ENCODE data around the gene CFTR.
"Not testable (repeated sequence)": the region's sequence is repeated elsewhere in the genome, so short reads cannot be mapped to it uniquely, and the experiment has no call there.

CFTR gene

DNA sequence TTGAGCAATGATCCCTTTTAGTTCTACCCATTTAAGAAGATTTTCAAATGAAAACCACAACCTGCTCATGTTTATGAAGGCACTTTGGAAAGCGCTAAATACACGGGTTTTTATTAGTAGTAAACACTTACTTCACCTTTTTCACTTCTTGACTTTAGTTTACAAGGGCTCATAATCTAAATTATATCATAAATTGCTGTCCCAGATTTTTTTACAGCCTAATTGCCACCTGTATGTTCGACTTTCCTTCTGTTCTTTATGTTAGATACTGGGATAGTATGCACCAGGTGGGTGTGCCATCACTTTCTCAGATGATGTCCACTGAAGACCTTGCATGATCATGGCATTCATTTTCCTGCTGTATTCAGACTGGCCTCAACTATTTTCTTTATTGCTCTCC is 22.5 kb downstream of the CFTR start:
- no peak for DNase-seq

DNA sequence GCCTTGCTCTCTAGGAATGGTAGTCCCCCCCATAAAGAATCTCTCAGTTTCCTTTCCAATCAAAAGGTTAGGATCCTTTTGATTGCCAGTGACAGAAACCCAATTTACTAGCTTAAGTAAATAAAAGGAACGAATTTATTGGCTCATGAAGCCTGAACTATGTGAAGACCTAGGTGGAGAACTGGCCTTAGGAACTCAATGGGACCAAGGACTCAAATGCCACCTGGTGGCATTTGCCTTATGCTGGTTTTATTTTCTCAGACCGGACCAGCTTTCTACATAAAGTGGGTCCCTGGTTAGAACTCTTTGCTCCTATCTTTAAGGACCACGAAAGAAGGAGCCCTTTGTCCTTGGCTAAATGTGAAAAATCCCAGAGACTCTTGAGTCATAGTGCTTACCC is 25.4 kb downstream of the CFTR start:
- DNase-seq: no peak

DNA sequence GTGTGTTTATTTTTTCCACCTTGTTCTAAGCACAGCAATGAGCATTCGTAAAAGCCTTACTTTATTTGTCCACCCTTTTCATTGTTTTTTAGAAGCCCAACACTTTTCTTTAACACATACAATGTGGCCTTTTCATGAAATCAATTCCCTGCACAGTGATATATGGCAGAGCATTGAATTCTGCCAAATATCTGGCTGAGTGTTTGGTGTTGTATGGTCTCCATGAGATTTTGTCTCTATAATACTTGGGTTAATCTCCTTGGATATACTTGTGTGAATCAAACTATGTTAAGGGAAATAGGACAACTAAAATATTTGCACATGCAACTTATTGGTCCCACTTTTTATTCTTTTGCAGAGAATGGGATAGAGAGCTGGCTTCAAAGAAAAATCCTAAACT is 28.9 kb downstream of the CFTR start:
- DNase-seq: no peak

DNA sequence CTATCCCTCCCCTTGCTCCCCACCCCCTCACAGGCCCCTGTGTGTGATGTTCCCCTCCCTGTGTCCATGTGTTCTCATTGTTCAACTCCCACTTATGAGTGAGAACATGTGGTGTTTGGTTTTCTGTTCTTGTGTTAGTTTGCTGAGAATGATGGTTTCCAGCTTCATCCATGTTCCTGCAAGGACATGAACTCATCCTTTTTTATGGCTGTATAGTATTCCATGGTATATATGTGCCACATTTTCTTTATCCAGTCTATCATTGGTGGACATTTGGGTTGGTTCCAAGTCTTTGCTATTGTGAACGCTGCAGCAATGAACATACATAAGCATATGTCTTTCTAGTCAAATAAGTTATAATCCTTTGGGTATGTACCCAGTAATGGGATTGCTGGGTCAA is 37.4 kb downstream of the CFTR start:
- DNase-seq: not testable (repeated sequence)

DNA sequence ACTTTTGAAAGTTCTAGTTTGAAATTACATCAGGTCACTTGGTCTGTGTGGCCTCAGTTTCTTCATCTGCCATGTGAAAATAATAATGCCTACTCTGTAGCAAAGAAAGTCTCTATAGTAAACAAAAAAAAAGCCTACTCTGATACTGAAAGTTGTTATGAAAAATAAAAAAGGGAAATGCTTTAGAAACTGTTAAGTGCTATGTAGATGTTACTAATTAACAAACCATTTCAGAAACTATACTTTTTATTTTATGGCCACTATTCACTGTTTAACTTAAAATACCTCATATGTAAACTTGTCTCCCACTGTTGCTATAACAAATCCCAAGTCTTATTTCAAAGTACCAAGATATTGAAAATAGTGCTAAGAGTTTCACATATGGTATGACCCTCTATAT is 50.6 kb downstream of the CFTR start:
- no peak for DNase-seq

DNA sequence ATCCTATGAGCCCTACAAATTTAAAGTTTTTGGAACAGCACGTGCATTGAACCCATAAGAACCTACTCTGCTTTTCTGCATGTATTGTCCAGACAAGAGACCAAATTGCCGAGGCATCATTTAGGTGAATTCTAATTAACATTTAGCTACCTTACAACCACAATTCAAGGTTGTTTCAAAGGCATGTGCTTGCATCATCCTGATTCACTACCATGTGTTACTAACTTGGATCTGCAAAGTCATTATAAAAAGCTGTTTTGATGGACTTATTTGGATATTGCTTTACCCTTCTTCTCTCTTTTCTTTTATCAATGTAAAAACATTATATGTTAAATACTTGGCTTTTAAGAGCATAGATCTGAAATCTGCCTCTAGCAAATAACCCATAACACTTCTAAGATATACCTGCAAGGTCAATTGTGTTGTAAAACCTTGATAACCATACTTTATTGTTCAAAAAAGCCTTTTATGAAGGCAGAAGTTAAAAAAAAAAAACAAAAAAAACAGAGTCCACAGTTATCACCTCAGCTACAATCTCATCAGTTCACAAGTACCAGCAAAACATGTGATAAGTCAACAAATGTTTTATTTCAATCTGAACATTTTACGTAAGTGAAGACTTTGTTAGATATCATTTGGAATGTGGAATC is 51.9 kb downstream of the CFTR start:
- DNase-seq: no peak

DNA sequence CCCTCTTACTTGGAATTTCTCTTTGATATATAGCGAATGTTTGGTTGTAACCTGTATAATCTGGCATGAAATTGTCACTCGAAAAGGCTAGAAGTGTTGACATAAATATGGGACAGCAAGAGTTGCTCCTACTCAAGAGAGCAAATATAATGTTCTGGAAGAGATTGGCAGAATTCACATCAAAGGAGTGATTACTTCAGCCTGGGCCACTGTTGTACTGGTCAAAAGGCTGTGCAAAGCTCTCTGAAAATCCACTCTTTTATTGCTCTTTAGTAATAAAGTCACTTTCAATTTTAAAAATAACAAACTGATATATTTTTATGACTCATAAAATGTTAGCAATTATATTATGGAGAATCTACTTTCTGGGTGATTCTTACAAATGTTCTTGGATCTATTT is 58.2 kb downstream of the CFTR start:
- no peak for DNase-seq

DNA sequence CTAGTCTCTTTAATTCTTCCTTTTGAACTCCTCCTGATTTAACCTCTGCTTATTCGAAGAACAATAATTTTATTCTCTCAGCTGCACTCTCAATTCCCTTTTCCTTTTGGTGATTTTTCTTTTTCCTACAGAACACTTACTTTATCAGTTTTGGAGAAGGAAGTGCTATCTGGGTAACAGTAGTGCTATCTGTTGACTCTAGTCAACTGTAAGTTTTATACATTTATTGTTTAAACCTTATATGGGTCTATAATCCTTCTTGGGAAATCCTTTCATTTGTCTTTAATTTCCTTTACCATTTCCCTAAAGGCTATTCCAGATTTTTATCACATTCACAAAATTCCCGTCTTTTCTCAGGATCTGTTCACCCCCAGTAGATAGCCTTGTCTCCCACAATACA is 64.2 kb downstream of the CFTR start:
- no peak for DNase-seq

DNA sequence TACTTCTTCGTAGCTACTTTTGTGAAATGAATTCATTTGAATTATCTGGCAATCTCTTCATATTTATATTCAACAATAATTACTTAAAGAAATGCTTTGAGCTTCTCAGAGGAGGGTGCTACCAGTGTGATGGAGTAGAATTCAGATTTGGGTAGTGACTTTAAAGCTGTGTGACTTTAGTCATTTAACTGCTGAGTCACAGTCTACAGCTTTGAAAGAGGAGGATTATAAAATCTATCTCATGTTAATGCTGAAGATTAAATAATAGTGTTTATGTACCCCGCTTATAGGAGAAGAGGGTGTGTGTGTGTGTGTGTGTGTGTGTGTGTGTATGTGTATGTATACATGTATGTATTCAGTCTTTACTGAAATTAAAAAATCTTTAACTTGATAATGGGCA is 68.2 kb downstream of the CFTR start:
- no peak for DNase-seq

DNA sequence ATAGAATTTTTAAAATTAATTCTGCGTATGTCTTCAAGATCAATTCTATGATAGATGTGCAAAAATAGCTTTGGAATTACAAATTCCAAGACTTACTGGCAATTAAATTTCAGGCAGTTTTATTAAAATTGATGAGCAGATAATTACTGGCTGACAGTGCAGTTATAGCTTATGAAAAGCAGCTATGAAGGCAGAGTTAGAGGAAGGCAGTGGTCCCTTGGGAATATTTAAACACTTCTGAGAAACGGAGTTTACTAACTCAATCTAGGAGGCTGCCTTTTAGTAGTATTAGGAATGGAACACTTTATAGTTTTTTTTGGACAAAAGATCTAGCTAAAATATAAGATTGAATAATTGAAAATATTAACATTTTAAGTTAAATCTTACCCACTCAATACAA is 70.8 kb downstream of the CFTR start:
- DNase-seq: no peak

DNA sequence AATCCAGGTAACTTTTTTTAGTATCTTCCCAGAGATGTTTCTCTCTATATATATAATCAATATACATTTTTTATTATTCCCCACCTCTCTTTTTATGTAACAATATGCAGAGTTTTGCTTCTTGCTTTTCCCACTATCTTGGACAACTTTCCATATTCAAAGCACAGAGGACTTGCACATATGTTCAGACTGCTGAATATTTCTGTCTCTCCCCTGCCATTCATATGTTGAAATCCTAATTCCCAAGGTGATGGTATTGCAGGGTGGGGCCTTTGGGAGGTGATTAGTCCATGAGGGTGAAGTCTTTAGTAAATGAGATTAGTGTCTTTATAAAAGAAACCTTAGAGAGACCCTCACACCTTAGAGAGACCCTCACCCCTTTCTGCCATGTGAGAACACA is 72.8 kb downstream of the CFTR start:
- DNase-seq: no peak

DNA sequence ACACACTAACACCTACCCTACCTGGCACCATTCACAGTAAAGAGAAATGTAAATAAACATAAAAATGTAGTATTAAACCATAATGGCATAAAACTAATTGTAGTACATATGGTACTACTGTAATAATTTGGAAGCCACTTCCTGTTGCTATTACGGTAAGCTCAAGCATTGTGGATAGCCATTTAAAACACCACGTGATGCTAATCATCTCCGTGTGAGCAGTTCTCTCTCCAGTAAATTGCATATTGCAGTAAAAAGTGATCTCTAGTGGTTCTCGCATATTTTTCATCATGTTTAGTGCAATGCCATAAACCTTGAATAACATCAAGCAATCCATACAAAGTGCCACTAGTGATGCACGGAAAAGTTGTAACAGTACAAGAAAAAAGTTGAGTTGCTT is 75.4 kb downstream of the CFTR start:
- no peak for DNase-seq

DNA sequence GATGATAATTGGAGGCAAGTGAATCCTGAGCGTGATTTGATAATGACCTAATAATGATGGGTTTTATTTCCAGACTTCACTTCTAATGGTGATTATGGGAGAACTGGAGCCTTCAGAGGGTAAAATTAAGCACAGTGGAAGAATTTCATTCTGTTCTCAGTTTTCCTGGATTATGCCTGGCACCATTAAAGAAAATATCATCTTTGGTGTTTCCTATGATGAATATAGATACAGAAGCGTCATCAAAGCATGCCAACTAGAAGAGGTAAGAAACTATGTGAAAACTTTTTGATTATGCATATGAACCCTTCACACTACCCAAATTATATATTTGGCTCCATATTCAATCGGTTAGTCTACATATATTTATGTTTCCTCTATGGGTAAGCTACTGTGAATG is 79.6 kb downstream of the CFTR start:
- no peak for DNase-seq

DNA sequence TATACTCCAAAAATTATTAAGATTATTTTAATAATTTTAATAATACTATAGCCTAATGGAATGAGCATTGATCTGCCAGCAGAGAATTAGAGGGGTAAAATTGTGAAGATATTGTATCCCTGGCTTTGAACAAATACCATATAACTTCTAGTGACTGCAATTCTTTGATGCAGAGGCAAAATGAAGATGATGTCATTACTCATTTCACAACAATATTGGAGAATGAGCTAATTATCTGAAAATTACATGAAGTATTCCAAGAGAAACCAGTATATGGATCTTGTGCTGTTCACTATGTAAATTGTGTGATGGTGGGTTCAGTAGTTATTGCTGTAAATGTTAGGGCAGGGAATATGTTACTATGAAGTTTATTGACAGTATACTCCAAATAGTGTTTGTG is 80.2 kb downstream of the CFTR start:
- no peak for DNase-seq

DNA sequence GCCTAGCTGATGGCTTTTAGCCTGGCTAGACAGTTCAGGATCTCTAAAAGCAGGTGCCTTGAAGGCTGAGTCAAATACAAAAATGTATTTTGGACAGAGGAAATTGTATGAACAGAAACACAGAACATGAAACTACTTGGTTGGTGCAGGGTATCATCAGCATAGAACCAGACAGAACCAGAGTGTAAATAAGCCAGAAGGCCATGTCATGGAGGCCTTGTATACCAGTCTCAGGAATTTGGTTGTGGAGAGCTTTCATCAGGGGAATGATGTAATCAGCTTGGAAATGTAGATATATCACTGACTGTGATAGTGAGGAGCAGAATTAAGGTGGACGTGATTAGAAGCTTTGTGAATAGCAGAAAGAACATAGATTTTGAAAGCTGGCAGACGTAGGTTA is 82.9 kb downstream of the CFTR start:
- no peak for DNase-seq

DNA sequence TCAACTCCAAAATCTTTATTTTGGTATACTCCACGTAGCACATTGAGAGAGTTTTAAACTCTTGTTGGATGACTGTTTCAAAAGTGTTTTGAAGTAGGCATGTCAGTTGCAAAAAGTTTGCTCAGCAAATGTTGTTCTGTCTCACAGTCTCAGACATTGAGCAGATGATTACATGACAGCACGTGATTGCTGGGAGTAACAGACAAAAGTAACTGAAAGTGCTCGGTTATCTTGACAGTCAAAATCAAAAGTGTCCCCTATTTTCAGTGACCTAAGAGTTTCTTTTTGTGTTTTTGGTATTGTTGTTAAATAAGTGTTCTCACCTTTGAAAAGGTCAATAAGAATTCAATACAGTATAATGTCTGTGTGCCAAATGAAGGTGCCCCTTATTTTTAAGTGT is 84.3 kb downstream of the CFTR start:
- DNase-seq: no peak

DNA sequence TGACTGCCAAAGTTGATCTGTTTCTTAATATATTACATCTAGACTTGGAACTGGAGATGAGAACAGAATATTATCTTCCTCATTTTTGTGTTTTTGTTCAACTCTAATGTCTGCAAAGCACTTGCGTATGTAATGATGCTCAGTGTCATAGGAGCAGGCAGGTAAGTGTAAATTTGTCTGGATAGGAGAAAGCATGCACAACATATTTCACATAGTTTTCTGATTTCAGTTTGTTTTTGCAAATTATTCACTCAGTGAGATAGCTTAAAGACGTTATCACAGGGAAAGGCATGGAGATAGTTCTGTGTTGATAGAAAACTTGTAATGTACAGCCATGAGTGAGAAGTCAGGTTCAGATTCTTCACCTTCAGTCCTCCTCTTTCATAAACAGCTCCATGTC is 84.8 kb downstream of the CFTR start:
- no peak for DNase-seq

DNA sequence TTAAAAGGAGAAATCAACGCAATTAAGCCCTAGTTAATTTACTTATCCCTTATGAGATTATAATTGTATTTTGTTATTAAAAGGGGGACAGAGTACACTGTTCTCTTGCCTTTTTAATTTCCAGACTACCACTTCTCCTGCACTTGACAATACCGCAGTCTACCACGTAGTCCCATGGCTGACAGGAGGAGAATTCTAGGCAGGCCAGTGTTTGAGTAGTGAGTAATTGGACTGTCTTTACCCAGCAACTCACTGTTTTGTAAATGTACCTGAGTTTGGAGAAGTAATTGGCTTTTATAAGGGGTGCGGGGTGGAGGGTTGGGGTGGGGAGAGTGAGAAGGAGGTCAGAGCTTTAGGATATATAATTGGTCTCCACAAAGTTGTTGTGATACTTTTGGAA is 85.4 kb downstream of the CFTR start:
- DNase-seq: no peak

DNA sequence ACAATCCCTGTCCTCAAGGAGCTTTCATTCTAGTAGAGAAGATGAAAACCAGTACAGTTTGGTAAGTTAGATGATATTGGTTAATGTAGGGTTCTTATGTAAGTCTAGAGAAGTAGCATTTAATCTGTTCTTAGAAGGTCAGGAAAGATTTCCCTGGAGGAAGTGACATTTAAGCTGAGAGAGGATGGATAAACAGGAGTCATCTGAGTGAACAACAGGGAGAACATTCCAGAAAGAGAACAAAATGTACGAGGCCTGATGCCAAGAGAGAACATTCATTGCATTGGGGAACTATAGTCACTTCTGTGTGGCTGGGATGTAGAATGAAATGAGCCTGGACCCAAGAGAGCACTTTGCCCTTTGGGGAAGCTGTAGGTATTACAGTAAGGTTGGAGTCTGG is 88.0 kb downstream of the CFTR start:
- DNase-seq: no peak

DNA sequence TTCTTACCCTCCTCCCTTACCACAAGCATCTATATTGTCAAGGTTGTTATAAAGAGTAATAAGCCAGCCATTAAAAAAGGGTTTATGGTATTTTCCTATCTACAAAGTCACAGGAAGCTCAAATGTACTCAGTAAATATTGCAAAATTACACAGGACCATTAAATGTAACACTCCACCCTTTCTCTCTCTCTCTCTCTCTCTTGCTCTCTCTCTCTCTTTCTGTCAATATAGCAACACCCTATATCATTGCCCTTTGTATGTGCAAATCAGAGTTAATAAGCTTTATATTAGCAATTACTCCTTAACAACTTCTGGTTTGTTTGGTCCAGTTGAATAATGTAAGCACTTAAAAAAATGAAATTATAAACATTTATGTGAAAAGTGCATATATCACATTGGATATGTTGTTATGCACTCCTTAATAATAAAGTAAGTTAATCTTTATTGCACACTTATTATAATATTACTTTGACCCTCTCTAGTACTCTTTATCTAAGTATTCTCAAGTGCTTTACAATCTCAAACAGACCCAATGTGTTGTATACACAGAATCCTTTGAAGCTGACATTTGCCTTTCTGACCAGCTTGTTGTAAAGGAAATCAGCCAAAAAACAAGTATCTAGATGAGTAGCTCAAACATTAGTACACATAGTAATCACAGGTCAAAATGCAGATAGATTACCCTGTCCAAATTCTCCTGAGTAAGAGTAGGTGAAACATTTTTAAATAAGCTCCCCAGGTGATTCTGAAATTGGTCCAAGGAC is 93.2 kb downstream of the CFTR start:
- DNase-seq: no peak

DNA sequence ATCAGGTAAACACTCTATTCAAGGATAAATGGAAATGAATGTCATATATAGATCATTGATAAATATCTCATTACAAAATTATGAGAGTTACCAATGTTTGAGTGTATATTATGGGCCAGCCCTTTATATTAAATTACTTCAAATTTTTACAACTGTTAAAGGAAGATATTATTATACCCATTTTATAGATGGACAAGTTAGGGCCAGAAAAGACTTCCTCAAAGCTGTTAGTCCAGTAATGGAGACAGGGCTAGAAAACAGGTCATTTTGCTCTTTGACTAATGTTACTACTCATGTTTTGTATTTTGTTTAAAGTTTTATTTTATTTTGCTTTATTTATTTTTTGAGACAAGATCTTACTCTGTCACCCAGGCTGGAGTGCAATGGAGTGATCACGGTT is 101.6 kb downstream of the CFTR start:
- DNase-seq: no peak

DNA sequence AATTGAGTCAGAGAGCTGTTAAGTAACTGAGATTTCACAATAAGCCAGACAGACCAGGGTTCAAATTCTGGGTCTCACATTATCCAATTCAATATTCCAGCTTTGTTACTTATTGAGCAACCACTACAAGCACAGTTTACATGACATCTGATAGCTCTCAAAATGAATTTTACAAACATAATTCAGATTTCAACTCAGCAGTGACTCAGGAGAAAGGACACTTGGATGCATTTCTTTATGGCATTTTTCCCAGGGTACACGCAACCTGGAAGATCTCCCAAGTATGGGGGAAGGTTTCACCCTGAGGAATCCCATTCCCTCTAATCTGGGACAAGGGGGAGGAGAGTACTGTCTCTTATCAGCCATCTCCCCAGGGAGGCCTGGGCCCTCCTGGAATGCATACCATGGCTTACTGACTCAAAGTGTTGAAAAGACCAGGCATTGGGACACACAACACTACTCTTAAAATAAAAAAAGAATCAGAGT is 102.4 kb downstream of the CFTR start:
- no peak for DNase-seq

DNA sequence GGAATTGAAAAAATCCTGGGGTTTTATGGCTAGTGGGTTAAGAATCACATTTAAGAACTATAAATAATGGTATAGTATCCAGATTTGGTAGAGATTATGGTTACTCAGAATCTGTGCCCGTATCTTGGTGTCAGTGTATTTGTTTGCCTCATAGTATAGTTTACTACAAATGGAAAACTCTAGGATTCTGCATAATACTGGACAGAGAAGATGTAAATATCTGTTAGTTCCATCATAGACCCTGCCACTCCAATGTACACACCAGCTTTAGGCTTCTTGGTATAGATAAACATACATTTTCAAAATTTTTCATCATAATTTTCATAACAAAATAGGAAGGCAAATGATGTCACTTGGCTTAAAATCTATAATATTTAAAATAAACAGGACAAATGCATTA is 108.1 kb downstream of the CFTR start:
- DNase-seq: no peak

DNA sequence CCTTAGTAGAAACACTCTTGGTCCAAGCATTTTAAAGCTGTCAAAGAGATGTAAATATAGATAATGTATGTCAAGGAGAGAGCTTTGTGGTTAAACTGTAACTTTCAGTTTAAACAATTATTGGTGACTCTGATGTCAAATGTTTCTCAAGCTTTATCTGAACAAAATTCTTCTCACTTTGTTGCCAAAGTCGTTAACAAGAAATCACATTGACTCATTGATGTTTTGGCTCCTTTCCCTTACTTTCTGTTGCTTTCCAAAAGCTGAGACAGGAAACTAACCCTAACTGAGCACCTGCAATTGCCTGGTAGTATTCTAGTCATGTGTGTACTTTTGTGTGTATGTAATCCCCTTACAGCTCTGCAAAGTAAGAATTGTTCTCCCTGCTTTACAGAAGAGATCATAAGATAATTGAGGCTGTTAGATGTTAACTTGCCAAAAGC is 108.5 kb downstream of the CFTR start:
- DNase-seq: no peak

DNA sequence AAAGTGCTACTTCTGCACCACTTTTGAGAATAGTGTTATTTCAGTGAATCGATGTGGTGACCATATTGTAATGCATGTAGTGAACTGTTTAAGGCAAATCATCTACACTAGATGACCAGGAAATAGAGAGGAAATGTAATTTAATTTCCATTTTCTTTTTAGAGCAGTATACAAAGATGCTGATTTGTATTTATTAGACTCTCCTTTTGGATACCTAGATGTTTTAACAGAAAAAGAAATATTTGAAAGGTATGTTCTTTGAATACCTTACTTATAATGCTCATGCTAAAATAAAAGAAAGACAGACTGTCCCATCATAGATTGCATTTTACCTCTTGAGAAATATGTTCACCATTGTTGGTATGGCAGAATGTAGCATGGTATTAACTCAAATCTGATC is 110.4 kb downstream of the CFTR start:
- no peak for DNase-seq

Measured in stimulated activated CD4-positive, alpha-beta T cell treated with anti-CD3 and anti-CD28 coated beads, Interleukin-1b, Interleukin-23, amount 100 ng/mL, for 48 hours (primary cell).